ENCODE results near the gene PRODH.
"Not testable (repeated sequence)": the region's sequence is repeated elsewhere in the genome, so short reads cannot be mapped to it uniquely, and the experiment has no call there.

PRODH gene

GRCh38 chr22:18947905-18948304 is 11.8 kb upstream of the PRODH start:
- in situ Hi-C loops (cut with HindIII; ENCODE audit: low sequenced_read_pairs), result no loop called here
- no peak for DNase-seq (ENCODE audit: low read depth, low spot score)
- no peak overlapping the region for H3K4me3 ChIP-seq (ENCODE audit: low read depth, low read length)
- no peak for TF ChIP-seq CTCF (IDR thresholded peaks at IDR 0.05; ENCODE audit: low read depth, low read length)

GRCh38 chr22:18947105-18947504 is 11.0 kb upstream of the PRODH start:
- H3K4me3 ChIP-seq (ENCODE audit: low read depth, low read length); DNase-seq (ENCODE audit: low read depth, low spot score); in situ Hi-C loops (cut with HindIII; ENCODE audit: low sequenced_read_pairs): not testable (repeated sequence)

- in situ Hi-C loops (cut with HindIII; ENCODE audit: low sequenced_read_pairs); H3K4me3 ChIP-seq (ENCODE audit: low read depth, low read length); DNase-seq (ENCODE audit: low read depth, low spot score): not testable (repeated sequence)
Observed at GRCh38 chr22:18938691-18939090, 2.6 kb upstream of the PRODH start.

- H3K4me3 ChIP-seq (ENCODE audit: low read depth, low read length); DNase-seq (ENCODE audit: low read depth, low spot score); in situ Hi-C loops (cut with HindIII; ENCODE audit: low sequenced_read_pairs): not testable (repeated sequence)
Observed at GRCh38 chr22:18934688-18935087, 1.4 kb downstream of the PRODH start.

- no peak overlapping the region for H3K4me3 ChIP-seq (ENCODE audit: low read depth, low read length)
- no peak for DNase-seq (ENCODE audit: low read depth, low spot score)
- TF ChIP-seq CTCF (IDR thresholded peaks at IDR 0.05; ENCODE audit: low read depth, low read length), result no peak
- in situ Hi-C loops (cut with HindIII; ENCODE audit: low sequenced_read_pairs), result no loop called here
Observed at GRCh38 chr22:18933914-18934313, 2.2 kb downstream of the PRODH start.

GRCh38 chr22:18931905-18932652 is 4.0 kb downstream of the PRODH start:
- in situ Hi-C loops (cut with HindIII; ENCODE audit: low sequenced_read_pairs), result no loop called here

GRCh38 chr22:18929459-18929858 is 6.6 kb downstream of the PRODH start:
- no peak for DNase-seq (ENCODE audit: low read depth, low spot score)
- H3K4me3 ChIP-seq (ENCODE audit: low read depth, low read length), result no peak overlapping the region
- in situ Hi-C loops (cut with HindIII; ENCODE audit: low sequenced_read_pairs), result no loop called here
- TF ChIP-seq CTCF (IDR thresholded peaks at IDR 0.05; ENCODE audit: low read depth, low read length), result no peak

More at GRCh38 chr22:18931905-18932652, 4.0 kb downstream of the PRODH start:
- no peak for TF ChIP-seq CTCF (IDR thresholded peaks at IDR 0.05; ENCODE audit: low read depth, low read length)
- no peak for DNase-seq (ENCODE audit: low read depth, low spot score)
- no peak overlapping the region for H3K4me3 ChIP-seq (ENCODE audit: low read depth, low read length)

- DNase-seq (ENCODE audit: low read depth, low spot score), result no peak
- H3K4me3 ChIP-seq (ENCODE audit: low read depth, low read length), result no peak overlapping the region
- in situ Hi-C loops (cut with HindIII; ENCODE audit: low sequenced_read_pairs), result no loop called here
- no peak for TF ChIP-seq CTCF (IDR thresholded peaks at IDR 0.05; ENCODE audit: low read depth, low read length)
Observed at GRCh38 chr22:18927573-18927972, 8.5 kb downstream of the PRODH start.

Data from astrocyte of the spinal cord (primary cell).